ENCODE data around the gene GATA5. TPM values are rescaled to one million over a fixed set of nuclear protein-coding genes. Genes with fewer than 3 reads are reported as not detected.

The GATA5 gene
- total and polyA plus RNA-seq, 12 donors = 0.11 to 5.1 (median 0.60) TPM

- peaks cover 0 to 15% (median 4%) of the 10 kb centered on the region in 7 donors for H3K27me3 ChIP-seq
- H3K4me3 ChIP-seq = no peak overlapping the region
- ATAC-seq (no peak), DNase-seq (peak in 1 of 2 donors; percentile 4)
- H3K36me3 ChIP-seq = no peaks in the 10 kb centered on the region
- peaks cover 0 to 20% (median 14%) of the 10 kb centered on the region in 9 donors for H3K4me1 ChIP-seq
- TF ChIP-seq CTCF (IDR thresholded peaks at IDR 0.05) = no peak
- H3K27ac ChIP-seq = no peak overlapping the region
- intact Hi-C loops (cut with DNase I) = loop anchor here in 2 of 10 donors (10.0 kb wide), 2 partner anchors 287 to 297 kb away; partner anchors contain the start of genes MRGBP (in 1 of the 2) and OGFR (in 1 of the 2)
- no peaks in the 10 kb centered on the region for H3K9me3 ChIP-seq
- WGBS, 2 donors = 86 to 89% methylated on average over 22 of the region's 22 CpGs
These were observed 32.3 kb upstream of the GATA5 start for GRCh38 chr20:62507991-62508640.

DNA sequence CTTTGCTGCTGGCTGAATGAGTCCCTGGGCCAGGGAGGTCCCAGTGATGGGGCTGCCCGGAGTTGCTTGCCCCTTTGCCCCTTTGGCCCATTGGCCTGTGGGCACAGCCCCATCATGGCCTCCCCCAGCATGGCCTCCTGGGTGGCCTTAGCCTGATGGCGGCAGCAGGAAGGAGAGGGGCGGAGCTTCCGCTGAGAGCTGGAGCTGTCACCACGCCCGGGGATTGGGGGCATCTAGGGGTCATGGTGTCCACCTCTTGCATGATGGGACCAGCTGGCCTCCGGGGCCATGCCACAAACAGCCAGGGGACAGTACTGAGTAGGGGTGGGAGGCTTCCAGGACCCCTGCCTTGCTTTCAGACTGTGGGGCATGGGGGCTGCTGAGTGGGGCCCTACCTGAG, 31.5 kb upstream of the GATA5 start:
- no peak for TF ChIP-seq CTCF (IDR thresholded peaks at IDR 0.05)
- intact Hi-C loops (cut with DNase I) = loop anchor here in 2 of 10 donors (10.0 kb wide), 2 partner anchors 287 to 297 kb away; partner anchors contain the start of genes MRGBP (in 1 of the 2) and OGFR (in 1 of the 2)
- Histone ChIP-seq H3K36me3 (no peaks in the 10 kb centered on the region), H3K4me3 (no peak overlapping the region), H3K27me3 (peaks cover 0 to 8% (median 0%) of the 10 kb centered on the region in 7 donors), H3K9me3 (no peaks in the 10 kb centered on the region), H3K27ac (no peak overlapping the region), H3K4me1 (peaks cover 0 to 14% (median 11%) of the 10 kb centered on the region in 9 donors)
- DNase-seq (peak in 1 of 2 donors; percentile 10), ATAC-seq (no peak)
- WGBS, 2 donors = 60 to 62% methylated on average over 7 of the region's 7 CpGs

DNA sequence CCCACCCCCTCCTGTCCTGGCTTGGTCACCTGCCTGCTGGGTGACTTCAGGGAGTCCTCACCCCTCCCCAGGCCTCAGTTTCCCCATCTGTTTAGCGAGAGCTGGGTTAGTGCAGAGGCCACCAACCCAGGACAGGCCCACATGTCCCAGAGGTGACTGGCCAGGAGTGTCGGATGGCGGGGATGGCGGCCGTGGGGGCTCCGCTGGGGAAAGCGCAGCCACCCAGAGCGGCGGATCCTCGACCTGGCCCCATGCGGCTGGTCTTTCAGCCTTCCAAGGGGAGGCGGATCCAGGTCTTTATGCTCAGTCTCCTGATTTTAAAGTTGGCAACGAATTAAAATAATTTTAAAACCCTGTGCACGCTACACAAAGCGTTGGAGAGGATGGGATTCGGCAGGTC, 31.0 kb upstream of the GATA5 start:
- peaks cover 0 to 5% (median 0%) of the 10 kb centered on the region in 7 donors for H3K27me3 ChIP-seq
- TF ChIP-seq CTCF (IDR thresholded peaks at IDR 0.05) = no peak
- whole genome bisulfite sequencing, 2 donors = 94 to 96% methylated on average over 16 of the region's 16 CpGs
- H3K27ac ChIP-seq = no peak overlapping the region
- ATAC-seq (no peak), DNase-seq (peak in 1 of 2 donors; percentile 6)
- H3K4me1 ChIP-seq = peaks cover 0 to 10% (median 7%) of the 10 kb centered on the region in 9 donors
- H3K36me3 ChIP-seq = no peaks in the 10 kb centered on the region
- no peak overlapping the region for H3K4me3 ChIP-seq
- no peaks in the 10 kb centered on the region for H3K9me3 ChIP-seq
- intact Hi-C loops (cut with DNase I) = loop anchor here in 2 of 10 donors (10.0 kb wide), 2 partner anchors 288 to 298 kb away; partner anchors contain the start of genes MRGBP (in 1 of the 2) and OGFR (in 1 of the 2)

GRCh38 chr20:62506087-62506486, 30.3 kb upstream of the GATA5 start:
- WGBS, 2 donors = 79 to 92% methylated on average over 9 of the region's 9 CpGs
- Histone ChIP-seq H3K36me3 (no peaks in the 10 kb centered on the region), H3K4me1 (peaks cover 0 to 13% (median 0%) of the 10 kb centered on the region in 9 donors), H3K27ac (no peak overlapping the region), H3K27me3 (peaks cover 0 to 2% (median 0%) of the 10 kb centered on the region in 7 donors), H3K9me3 (no peaks in the 10 kb centered on the region), H3K4me3 (no peak overlapping the region)
- TF ChIP-seq CTCF (IDR thresholded peaks at IDR 0.05) = no peak
- DNase-seq (no peak), ATAC-seq (no peak)
- intact Hi-C loops (cut with DNase I) = loop anchor here in 2 of 10 donors (10.0 kb wide), 2 partner anchors 289 to 299 kb away; partner anchors contain the start of genes MRGBP (in 1 of the 2) and OGFR (in 1 of the 2)
